Stimulated activated CD4-positive, alpha-beta T cell treated with anti-CD3 and anti-CD28 coated beads, Interleukin-15, amount 100 ng/mL, for 48 hours (primary cell): ENCODE results near the gene HSD3B7.
A peak's percentile ranks its signal among the peaks of the same experiment; 100 is the strongest.

Experiments used
- DNase-seq, 2 donors: peaks; one replicate each; pipeline ENCODE4 v3.0.0-alpha.2; 2020; ENCODE audit warnings: low read depth in 2 of 2

HSD3B7 gene

GRCh38 chr16:31022544-31023251 is 37.7 kb downstream of the HSD3B7 start:
- DNase-seq: no peak

- DNase-seq: no peak
Measured at GRCh38 chr16:31023252-31023602, 38.2 kb downstream of the HSD3B7 start.

- no peak for DNase-seq
Measured at GRCh38 chr16:31023627-31024226, 38.7 kb downstream of the HSD3B7 start.

- no peak for DNase-seq
Measured at GRCh38 chr16:31025339-31025738, 40.3 kb downstream of the HSD3B7 start.

GRCh38 chr16:31029272-31029671 is 44.3 kb downstream of the HSD3B7 start:
- no peak for DNase-seq

GRCh38 chr16:31031276-31031675 is 46.3 kb downstream of the HSD3B7 start:
- no peak for DNase-seq

- peak; percentile 94 to 96 for DNase-seq
Measured at GRCh38 chr16:31032736-31033708, 48.0 kb downstream of the HSD3B7 start, which contains the start of gene STX4. STX4 (plus strand) TSS chr16:31033558; CDS start chr16:31033806, 248 bp downstream.

- peak; percentile 70 to 81 for DNase-seq
Measured at GRCh38 chr16:31033709-31034492, 48.9 kb downstream of the HSD3B7 start.

GRCh38 chr16:31036691-31037090 is 51.7 kb downstream of the HSD3B7 start:
- no peak for DNase-seq
